Glomerular endothelial cell (primary cell): ENCODE data around the gene RAD52. TPM values are rescaled to one million over a fixed set of nuclear protein-coding genes. Genes with fewer than 3 reads are reported as not detected.
A peak's percentile ranks its signal among the peaks of the same experiment; 100 is the strongest.
"Not testable (repeated sequence)": the region's sequence is repeated elsewhere in the genome, so short reads cannot be mapped to it uniquely, and the experiment has no call there.

ENCODE experiments used
- DNase-seq: peaks from one replicate; pipeline ENCODE4 v3.0.0-alpha.2; 2011; ENCODE audit warnings: low read depth, low spot score; ENCODE audit errors: extremely low read depth
- total RNA-seq: library from RNA; depleted of rRNA; stranded (reverse); fragments of >200 nt; gene quantifications from 2 replicates; pipeline ENCODE4 v1.2.3, GENCODE V29; 2015

The RAD52 gene
- total RNA-seq, 1 donor from 2014 or later: 10.6 TPM

DNA sequence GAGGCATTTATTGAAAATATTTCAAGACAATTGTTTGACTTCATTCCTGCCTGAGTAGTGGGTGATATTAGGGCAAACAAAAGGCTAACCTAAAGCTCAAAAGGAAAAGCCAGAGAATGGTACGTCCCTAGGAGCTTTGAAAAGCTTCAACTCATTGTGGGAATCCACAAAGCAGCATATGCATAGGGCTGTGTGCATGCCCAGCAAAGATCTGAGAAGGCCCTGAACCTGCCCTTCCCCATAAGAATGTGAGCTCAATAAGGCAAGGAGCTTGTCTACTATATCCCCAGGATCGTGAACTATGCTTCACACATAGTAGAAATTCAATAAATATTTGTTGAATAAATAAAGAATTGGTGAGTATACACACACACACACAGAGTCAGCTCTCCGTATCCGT, 19.1 kb upstream of the RAD52 start:
- no peak for DNase-seq

GRCh38 chr12:967641-968040, 18.1 kb upstream of the RAD52 start:
- DNase-seq: no peak

DNA sequence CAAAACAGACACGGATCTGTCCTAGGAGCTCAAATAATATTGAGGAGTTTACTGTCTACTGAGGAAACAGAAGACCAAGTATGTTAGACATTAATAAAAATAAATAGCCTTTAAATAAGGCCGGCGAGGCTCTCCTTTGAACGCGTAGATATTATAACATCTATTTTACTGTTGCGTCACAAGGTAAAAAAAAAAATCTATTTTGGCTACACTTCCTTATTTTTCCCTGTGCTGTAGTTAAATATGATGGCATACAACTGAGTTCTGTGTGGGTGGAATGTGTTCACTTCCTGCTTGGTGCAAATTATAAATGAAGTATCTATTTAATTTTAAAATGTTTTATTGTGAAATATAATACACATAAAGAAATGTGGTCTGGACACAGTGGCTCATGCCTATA, 17.2 kb upstream of the RAD52 start:
- DNase-seq: no peak

- DNase-seq: peak; percentile 45
These were observed 9.2 kb upstream of the RAD52 start for GRCh38 chr12:958588-959123.

GRCh38 chr12:955939-956338, 6.4 kb upstream of the RAD52 start:
- no peak for DNase-seq

DNA sequence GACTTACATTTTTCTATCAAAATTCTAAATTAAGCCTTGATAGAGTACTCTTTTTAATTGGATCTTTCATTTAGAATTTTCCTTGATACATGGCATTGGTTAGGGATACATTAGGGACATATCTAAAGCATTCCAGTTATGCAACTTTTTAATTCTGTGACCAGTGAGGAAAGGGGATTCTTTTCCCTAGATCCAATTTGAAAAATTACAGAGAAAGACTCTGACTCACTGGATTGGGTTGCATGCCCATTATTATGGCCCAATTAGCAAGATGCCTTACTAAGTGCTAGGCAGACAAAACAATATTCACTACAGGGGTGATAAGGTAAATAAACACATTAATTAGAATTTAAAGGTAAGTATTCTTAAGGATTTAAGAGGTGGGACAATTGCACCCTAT, 5.2 kb upstream of the RAD52 start:
- no peak for DNase-seq

DNA sequence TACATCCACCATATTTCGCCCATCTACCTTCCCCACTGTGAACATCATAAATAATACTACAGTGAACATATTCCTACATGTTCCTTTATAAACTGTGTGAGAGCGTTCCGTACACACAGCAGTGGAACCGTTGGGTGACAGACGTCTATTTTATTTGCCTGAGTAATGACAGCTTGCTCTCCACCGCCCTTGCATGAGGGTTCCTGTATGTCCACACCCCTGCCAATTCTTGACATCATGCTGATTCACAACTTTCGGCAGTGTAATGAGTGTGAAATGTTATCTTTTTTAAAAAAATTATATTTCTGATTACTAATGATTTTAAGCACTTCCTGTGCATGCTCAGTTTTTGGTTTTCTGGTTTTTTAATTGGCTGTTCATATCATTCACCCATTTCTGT, 4.3 kb upstream of the RAD52 start:
- DNase-seq: no peak

DNA sequence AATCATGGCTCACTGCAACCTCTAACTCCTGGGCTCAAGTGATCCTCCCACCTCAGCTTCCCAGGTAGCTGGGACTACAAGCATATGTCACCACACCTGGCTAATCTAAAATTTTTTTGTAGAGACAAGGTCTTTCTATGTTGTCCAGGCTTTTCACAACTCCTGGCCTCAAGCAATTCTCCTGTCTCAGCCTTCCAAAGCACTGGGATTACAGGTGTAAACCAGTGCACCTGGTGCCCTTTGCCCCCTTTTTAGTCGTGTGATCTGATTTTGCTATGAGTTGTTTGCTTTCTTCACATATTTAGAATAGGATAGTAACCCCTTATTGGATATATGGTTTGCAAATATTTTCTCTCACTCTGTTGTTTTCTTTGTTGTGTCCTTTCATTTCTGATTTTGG, 1.7 kb upstream of the RAD52 start:
- DNase-seq: no peak

- no peak for DNase-seq
These were observed 1.3 kb downstream of the RAD52 start for GRCh38 chr12:948238-948637.

DNA sequence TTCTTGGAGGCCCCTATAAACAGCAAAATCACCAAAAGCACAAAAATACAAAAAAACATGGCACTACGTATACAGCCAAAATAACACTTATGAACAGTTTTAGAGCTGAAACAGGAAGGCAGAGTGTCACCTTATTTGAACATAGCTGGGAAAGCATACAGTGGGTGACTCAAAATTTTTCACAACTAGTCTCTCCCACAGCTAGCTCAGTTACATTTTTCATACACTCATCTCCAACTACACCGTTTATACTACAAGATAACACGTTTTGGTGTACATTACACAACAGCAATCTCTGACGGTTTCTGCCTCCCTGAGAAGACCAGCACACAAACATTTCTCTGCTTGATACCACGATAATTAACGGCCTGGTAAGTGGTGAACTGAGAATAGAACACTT, 2.9 kb downstream of the RAD52 start:
- DNase-seq: no peak

GRCh38 chr12:946212-946611, 3.3 kb downstream of the RAD52 start:
- no peak for DNase-seq

GRCh38 chr12:944211-944610, 5.3 kb downstream of the RAD52 start:
- DNase-seq: no peak

GRCh38 chr12:943051-943450, 6.4 kb downstream of the RAD52 start:
- DNase-seq: no peak

DNA sequence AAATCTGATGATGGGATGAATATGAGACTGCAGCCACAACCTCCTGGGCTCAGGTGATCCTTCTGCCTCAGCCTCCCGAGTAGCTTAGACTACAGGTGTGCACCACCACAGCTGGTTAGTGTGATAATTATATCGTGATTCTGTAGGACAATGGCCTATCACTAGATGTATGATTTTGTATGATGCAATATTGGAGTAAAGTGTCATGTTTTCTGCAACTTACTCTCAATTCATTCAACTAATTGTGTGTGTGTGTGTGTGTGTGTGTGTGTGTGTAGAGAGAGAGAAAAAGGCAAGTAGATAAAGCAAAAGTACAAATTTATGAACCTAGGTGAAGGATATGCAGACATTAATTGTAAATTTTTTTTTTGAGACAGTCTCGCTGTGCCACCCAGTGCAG, 10.7 kb downstream of the RAD52 start:
- DNase-seq: no peak

GRCh38 chr12:936377-937345, 12.8 kb downstream of the RAD52 start:
- no peak for DNase-seq

GRCh38 chr12:935891-936290, 13.6 kb downstream of the RAD52 start:
- DNase-seq: not testable (repeated sequence)

- DNase-seq: no peak
These were observed 17.9 kb downstream of the RAD52 start for GRCh38 chr12:931591-931990.

DNA sequence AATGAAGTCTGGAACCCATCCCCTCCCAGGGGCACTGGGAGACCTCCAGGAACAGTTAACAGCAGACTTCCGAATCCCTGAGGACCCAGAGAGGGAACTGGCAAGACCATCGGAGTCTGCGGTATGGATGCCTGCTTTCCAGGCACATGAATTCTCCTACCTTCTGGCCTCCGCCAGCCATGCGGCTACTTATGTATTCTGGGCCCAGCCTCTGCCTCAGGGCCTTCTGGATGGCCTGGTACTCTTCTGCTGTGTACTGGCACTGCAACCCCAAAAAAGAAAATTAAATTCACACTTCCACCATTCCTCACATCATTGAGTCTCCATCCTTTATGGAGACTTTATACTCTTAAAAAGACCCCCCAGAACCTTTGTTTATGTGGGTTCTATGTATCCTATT, 18.4 kb downstream of the RAD52 start:
- DNase-seq: no peak

DNA sequence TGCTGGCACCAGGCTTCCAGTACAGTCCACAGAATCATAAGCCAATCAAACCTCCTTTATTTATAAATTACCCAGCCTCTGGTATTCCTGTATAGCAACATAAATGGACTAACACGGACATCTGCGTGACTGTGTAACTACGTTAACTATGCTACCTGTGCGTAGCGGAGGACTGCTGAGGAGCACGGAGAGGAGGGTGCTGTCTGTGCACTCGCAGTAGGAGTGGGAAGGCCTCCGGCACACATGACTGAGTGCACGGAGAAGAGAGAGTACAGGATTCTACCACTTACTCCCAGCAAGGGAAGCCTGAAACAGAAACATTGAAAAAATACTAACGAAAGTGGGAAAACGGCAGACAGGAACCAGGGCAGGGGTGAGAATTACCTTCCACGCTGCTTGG, 22.9 kb downstream of the RAD52 start:
- DNase-seq: no peak

GRCh38 chr12:922285-922684, 27.2 kb downstream of the RAD52 start:
- no peak for DNase-seq

- DNase-seq: no peak
These were observed 28.8 kb downstream of the RAD52 start for GRCh38 chr12:920676-921075.

- DNase-seq: no peak
These were observed 32.6 kb downstream of the RAD52 start for GRCh38 chr12:916712-917445.
